ENCODE data around the gene KREMEN2. TPM values are rescaled to one million over a fixed set of nuclear protein-coding genes. Genes with fewer than 3 reads are reported as not detected.

The KREMEN2 gene
- total and polyA plus RNA-seq, 2 of the 13 experiments (the other 11 are each of a cell fraction or from before 2014, with no cell fraction given) = 0.48 to 1.2 TPM

DNA sequence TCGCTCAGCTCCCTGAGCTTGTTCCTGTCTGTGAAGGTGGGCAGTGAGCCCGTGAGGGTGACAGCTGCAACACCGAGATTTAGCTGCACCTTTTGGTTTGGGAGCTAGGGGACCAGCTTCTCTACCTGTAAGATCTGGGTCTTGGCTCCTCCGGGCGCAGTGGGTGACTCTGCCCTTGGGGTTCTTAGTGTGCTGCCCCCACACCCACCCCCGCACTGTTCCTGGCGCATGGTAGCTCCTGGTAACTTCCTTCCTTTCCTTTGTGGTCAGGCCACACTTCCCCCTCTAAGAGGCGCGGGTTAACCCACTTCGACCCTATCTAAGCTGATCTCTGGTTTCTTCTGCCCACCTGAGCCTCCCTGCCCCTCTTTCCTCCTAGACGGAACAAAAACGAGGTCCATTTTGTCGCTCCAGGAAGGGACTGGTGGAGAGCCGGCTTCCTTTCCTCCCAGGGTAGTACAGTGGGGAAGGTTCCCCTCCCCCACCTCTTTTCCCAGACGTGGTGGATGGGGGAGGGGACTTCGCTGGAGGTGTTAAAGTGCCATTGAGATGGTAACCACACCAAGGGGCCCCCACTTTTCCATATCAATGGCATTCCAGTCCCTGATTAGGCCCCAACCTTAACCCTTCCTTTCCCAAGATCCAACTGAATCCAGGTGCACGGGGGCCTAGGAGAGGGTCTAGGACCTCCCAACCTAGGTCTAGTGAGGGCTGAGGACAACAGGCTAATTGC lies 44.0 kb downstream of the KREMEN2 start (continued):
- no peak for TF ChIP-seq SKIL (CRISPR knock-in tag; IDR thresholded peaks at IDR 0.05; ENCODE audit: borderline replicate concordance)
- TF ChIP-seq MEIS2 (CRISPR knock-in tag; IDR thresholded peaks at IDR 0.05) = no peak
- no peak for TF ChIP-seq MYNN (CRISPR knock-in tag; IDR thresholded peaks at IDR 0.05; ENCODE audit: low read depth)
- TF ChIP-seq ZNF891 (CRISPR knock-in tag; IDR thresholded peaks at IDR 0.05) = no peak
- TF ChIP-seq PHF21A (CRISPR knock-in tag; IDR thresholded peaks at IDR 0.05) = no peak
- TF ChIP-seq SRSF9 (IDR thresholded peaks at IDR 0.05; ENCODE audit: borderline replicate concordance, insufficient read depth, low read depth, low read length, poor library complexity, severe bottlenecking) = no peak
- TF ChIP-seq ZNF224 (CRISPR knock-in tag; IDR thresholded peaks at IDR 0.05) = no peak
- TF ChIP-seq ERF (CRISPR knock-in tag; IDR thresholded peaks at IDR 0.05) = no peak
- TF ChIP-seq ZNF264 (CRISPR knock-in tag; IDR thresholded peaks at IDR 0.05) = no peak
- TF ChIP-seq HDAC1 (CRISPR knock-in tag; IDR thresholded peaks at IDR 0.05) = no peak
- TF ChIP-seq POLR2G (IDR thresholded peaks at IDR 0.05; ENCODE audit: low read depth, low read length) = peak; percentile 16; the same call in 1 of the 2 replicates
- TF ChIP-seq KDM2A (CRISPR knock-in tag; IDR thresholded peaks at IDR 0.05; ENCODE audit: borderline replicate concordance, low read depth) = no peak
- no peak for TF ChIP-seq ZNF136 (CRISPR knock-in tag; IDR thresholded peaks at IDR 0.05; ENCODE audit: low read depth)
- TF ChIP-seq TBX2 (CRISPR knock-in tag; IDR thresholded peaks at IDR 0.05; ENCODE audit: borderline replicate concordance) = no peak
- no peak for TF ChIP-seq WIZ (CRISPR knock-in tag; IDR thresholded peaks at IDR 0.05)
- no peak for TF ChIP-seq ZNF546 (CRISPR knock-in tag; conservative IDR thresholded peaks at IDR 0.05)
- no peak for TF ChIP-seq U2AF1 (optimal IDR thresholded peaks at IDR 0.05; ENCODE audit: low read depth, low read length)
- no peak for TF ChIP-seq ZNF567 (CRISPR knock-in tag; IDR thresholded peaks at IDR 0.05; ENCODE audit: borderline replicate concordance)
- TF ChIP-seq ZNF781 (CRISPR knock-in tag; IDR thresholded peaks at IDR 0.05; ENCODE audit: borderline replicate concordance, not compliant biosample characterization) = no peak
- no peak for TF ChIP-seq SALL1 (CRISPR knock-in tag; IDR thresholded peaks at IDR 0.05)
- TF ChIP-seq RARG (CRISPR knock-in tag; IDR thresholded peaks at IDR 0.05; ENCODE audit: low read depth) = no peak
- TF ChIP-seq, protein P1, sequence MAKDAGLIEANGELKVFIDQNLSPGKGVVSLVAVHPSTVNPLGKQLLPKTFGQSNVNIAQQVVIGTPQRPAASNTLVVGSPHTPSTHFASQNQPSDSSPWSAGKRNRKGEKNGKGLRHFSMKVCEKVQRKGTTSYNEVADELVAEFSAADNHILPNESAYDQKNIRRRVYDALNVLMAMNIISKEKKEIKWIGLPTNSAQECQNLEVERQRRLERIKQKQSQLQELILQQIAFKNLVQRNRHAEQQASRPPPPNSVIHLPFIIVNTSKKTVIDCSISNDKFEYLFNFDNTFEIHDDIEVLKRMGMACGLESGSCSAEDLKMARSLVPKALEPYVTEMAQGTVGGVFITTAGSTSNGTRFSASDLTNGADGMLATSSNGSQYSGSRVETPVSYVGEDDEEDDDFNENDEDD (CRISPR knock-in tag; IDR thresholded peaks at IDR 0.05; ENCODE audit: borderline replicate concordance) = no peak
- TF ChIP-seq, protein P2, sequence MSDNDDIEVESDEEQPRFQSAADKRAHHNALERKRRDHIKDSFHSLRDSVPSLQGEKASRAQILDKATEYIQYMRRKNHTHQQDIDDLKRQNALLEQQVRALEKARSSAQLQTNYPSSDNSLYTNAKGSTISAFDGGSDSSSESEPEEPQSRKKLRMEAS (IDR thresholded peaks at IDR 0.05) = no peak
- TF ChIP-seq, protein P3, sequence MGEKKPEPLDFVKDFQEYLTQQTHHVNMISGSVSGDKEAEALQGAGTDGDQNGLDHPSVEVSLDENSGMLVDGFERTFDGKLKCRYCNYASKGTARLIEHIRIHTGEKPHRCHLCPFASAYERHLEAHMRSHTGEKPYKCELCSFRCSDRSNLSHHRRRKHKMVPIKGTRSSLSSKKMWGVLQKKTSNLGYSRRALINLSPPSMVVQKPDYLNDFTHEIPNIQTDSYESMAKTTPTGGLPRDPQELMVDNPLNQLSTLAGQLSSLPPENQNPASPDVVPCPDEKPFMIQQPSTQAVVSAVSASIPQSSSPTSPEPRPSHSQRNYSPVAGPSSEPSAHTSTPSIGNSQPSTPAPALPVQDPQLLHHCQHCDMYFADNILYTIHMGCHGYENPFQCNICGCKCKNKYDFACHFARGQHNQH (CRISPR knock-in tag; IDR thresholded peaks at IDR 0.05) = no peak
- no peak for TF ChIP-seq CBX5 (CRISPR knock-in tag; IDR thresholded peaks at IDR 0.05; ENCODE audit: borderline replicate concordance)
- peak; percentile 69 for TF ChIP-seq ZNF652 (CRISPR knock-in tag; IDR thresholded peaks at IDR 0.05; ENCODE audit: borderline replicate concordance, low read depth)

All from HepG2 (cell line).